ENCODE data around the gene GALNT12.
A peak's percentile ranks its signal among the peaks of the same experiment; 100 is the strongest.

GALNT12 gene

DNA sequence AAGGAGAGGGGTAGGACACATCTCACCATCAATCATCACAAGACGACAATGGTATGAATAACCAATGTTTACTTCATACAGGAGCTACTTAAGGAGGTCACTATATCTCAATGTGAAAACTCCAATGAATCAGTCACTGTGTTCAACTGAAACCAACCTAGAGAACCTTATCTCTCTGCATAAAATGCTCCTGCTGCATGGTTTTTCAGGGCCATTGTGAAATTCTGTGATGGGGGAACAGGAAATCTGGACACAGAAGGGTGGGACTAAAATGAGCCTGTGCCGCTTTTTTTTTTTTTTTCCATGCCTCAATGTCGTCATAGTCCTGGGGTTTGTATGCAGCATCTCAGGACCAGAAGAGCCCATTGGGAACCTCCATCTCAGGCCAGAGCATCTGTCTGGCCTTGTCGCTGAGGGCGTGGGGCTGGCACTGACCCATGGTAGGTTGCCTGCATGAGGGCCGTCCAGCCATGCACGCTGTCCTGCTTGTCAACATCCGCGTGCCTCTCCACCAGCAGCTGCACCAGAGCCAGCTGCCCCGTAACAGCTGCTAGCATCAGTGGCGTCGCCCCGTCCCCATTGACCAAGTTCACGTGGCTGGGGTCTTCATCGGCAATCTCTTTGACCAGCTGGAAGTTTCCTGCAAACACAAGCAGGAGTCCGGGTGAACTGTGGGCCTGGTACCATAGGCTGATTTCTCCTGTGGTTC lies 23.8 kb upstream of the GALNT12 start:
- no peak for DNase-seq (ENCODE audit: low spot score)

DNA sequence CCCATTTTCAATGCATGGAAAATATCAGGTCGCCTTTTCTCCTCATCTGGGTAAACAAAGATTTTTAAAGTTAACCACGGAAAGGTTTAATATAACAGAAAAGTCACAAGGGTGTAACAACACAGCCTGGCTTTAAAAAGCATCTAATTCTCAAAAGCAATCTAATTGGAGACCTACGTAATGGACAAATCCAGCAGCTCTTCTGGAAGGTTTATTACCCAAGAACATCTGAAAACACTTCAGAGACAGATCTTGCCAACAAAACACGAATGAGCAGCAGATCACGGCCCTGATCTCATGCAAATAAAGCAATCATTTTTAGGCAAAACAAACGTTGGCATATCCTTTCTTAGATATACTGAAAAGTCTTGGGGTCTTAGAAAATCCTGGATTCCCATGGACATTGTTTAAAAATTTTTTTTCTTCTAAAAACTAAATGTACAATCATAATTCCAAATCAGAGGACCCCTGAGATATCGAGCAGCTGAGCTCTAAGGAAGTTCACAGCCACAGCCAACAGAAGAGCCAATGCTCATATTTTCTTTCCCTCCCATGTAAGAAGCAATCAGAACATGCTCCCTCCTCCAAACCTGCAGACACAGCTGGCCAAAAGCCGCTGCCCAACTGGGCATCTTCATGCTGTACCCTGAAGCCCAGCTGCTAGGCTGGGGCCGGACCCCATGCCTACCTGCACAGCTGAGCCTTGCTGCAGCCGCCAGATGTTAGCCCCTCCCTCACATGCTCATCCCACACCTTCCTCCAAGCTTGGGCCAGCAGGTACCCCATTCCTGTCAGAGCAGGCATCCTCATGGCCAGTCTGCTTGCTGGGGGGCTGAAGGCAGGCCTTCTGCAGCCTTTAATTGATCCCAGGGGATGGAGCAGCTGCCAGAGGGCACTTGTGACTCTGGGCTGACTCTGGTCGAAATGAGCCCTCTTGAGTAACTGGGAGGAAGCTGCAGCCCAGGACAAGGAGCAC lies 22.4 kb upstream of the GALNT12 start:
- no peak for DNase-seq (ENCODE audit: low spot score)

DNA sequence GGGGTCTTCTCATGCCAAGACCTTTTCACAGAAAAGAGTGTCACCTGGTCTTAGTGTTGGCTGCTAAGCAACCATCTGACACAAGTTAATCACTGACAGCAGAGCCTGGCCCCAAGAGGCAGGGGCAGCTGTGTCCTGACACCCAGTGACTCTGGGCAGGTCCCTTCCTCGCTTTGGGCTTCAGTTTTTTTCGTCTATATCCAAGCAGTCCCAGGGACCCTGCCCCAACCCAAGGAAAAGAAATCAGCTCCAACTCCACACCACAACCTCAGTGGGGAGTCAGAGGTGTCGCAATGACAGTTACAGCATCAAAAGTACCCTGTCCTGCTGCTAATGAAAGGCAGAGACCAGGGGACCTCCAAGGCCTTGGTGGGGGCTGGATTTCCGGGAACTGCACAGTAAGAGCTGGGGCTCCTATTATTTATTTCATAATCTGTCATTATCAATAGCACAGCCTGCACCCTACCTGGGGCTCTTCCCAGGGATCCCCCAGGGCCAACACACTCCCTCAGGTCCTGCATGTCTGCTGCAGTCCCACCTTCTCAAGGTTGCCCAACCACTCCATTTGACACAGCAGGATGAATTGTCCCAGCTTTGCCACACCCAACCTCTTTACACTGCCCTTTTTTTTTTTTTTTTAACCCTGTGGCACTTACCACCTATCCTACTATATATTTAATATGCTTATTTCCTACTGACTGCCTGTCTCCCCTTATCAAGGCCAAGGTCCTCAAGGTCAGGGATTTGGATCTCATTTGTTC lies 20.5 kb upstream of the GALNT12 start:
- DNase-seq (ENCODE audit: low spot score) = no peak

DNA sequence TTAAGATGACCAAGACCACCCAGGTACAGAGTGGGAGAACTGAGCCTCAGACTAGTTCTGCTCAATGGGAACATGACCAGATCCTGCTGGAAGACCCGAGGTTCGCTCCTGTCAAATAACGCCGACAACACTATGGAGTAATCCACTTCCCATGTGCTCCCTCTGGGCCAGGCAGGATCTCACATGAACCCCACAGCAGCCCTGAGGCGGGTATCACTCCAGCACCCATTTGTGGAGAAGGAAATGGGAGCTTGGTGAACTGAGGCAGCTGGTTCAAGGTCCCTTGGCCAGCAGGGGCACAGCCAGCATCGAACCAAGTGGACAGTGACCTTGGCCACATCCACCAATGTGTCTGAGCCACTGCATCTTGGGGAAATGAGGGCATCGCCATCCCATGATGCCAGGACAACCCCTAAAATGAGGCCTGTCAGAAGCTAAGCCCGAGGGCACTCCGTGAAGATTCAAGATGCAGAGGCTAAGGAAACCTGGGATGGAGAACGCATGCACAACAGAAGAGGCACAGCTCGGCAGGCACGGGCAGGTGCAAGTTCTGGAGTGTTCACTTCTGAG lies 19.6 kb upstream of the GALNT12 start:
- no peak for DNase-seq (ENCODE audit: low spot score)

DNA sequence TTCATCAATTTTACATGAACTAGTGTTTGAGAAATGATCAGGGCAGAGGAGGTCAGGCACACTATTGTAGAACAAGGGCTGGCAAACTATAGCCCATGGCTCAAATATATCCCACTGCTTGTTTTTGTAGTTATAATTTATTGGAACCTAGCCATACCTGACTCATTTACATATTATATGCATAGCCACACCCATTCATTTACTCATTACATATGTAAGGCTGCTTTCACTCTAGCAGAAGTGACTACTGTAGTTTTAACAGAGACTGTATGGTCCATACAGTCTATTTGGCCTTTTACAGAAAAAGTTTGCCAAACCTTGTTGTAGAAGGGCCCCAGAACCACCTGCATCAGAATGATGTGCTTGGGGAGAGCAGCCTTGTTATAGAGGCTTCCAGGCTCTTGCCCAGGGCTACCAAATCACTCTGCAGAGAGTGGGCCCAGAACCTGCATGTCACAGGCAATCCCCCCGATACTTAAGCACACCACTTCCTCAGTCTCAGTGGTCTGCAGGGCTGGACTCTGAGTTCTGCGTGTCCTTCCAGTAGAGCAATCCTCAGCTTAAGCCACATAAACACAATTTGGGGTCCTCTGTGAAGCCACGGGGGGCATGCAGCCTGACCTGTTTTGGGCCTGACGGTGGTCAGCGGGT lies 17.9 kb upstream of the GALNT12 start:
- DNase-seq (ENCODE audit: low spot score) = no peak

DNA sequence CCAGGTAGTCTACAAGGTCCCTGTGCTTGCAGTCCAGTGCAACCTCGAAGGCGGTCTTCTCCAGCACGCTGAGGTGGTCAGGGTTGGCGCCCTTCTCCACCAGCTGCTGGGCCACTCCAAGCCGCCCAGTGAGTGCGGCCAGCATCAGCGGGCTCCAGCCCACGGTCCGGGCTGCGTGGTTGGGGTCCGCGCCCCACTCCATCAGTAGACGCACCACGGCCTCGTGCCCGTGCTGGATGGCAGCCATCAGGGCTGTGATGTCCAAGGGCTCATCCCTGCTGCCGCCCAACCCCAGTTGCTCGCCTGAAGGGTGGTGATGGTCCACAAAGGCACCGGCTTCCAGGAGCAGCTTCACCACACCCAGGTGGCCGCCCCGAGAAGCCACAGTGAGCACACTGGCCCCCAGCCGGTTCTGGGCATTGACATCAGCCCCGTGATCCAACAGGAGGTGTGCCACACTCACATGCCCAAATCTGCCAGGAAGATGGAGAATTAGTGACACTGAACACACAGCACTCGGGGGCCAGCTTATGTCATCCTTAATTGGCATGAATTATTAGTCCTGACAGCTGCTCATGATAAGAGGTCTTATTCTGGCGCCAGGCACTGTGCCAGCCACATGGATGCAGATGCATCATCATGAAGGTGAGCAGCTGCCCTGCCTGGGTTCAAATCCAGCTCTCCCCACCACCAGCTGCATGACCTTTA lies 17.2 kb upstream of the GALNT12 start:
- DNase-seq (ENCODE audit: low spot score) = no peak

DNA sequence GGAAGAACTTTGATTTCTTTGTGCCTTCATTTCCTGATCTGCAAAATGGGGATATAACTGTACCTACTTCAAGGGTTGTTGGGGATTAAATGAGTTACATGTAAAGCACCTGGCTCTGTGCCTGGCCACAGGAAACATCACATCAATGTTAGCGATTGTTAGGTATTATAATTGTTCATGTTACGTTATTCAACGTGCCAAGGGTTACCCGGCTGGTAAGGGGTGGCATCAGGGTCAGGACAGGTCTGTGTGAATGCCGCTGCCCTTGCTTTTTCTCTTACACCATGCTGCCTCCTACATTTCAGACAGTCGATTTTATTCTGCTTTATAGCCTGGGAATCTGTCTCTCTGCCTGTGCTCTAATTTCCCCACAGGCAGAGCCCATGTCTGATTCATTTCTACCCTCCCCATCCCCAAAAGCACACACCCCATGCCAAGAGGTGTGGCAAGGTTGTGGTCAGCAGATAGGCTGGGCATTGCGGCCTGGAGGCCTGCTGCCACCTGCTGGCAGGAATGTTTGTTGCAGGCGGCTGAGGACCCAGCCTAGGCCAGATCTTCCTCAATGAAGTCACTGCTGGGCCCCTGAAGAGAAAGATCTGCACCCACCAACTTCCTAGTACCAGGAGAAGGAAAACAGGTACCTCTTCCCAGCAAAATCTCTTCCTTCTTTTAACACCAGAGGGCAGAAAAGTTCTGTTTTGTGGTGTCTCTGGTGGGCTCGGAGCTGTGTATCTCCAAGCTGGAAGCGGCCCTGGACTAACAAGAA lies 16.4 kb upstream of the GALNT12 start:
- peak; percentile 61 for DNase-seq (ENCODE audit: low spot score)

DNA sequence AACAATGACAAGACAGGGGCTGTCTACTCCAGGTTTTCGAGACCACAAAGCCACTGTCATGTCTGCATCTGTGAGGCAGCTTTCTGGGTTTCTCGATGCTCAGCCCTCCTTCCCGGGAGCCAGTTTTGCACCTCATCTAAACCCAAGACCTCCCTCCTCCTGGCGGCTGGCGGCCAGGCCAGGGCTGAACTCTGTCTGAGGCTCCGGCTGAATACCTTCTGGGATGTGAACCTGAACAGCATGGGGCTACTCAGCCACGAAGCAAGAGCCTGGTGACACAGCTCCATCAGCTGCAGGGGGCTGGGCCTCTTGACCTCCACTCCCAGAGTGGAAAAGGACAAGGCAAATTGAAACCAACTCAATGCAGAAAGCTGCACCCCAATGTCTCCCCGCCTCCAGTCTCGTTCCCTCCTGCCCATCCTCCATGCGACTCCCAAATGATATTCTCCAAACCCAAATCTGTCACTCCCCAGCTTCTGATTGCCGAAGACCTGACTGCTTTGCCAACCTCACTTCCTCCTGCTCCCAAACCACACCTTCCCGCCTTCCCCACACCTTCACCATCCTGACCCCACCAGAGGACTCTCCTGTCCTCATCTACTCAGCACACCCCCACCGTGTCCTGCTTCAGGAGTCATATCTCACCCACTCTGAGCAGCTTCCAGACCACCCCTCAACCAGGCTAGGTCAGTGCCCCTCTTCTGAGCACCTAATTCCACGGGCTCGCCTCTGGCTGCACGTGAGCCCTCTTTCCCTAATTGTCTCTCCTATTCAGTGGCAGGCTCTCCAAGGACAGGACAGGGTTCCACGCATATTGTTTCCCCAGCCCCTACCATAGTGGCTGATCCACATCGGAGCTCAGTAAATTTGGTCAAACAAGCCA lies 15.6 kb upstream of the GALNT12 start:
- DNase-seq (ENCODE audit: low spot score) = no peak

DNA sequence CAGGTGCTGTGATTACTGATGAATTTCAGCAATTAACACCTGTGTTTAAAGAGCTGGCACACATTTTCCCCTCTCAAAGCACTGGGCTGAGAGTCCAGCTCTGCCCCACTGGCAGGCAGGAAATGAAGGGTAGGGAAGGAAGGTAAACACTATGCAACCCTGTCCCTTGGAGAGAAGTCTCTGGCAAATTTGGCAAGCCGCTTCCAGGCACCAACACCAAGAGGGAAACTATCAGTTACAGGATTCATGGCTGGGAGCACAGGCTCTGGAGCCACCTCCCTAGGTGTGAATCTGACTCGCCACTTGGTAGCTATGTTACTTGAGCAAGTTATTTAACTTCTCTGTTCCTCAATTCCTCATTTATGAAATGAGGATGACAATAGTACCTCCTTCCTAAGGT lies 14.4 kb upstream of the GALNT12 start:
- no peak for DNase-seq (ENCODE audit: low spot score)

DNA sequence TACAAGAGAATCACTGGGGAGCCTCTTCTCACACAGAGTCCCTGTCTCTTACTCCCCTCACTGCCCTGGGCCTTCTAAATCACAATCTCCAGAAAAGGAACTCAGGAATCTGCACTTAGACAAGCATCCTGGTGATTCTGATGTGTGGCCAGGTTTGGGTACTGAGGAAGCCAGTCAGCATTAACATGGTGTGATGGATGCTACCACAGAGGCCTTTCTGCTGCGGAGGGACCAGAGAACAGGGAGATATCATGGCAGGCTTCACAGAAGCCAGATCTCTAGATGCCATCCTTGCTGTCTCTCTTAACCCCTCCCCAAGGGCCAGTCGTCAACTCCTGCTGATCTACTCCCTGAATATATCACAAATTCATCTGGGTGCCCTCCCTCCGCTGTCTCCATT lies 12.7 kb upstream of the GALNT12 start:
- DNase-seq (ENCODE audit: low spot score) = no peak

DNA sequence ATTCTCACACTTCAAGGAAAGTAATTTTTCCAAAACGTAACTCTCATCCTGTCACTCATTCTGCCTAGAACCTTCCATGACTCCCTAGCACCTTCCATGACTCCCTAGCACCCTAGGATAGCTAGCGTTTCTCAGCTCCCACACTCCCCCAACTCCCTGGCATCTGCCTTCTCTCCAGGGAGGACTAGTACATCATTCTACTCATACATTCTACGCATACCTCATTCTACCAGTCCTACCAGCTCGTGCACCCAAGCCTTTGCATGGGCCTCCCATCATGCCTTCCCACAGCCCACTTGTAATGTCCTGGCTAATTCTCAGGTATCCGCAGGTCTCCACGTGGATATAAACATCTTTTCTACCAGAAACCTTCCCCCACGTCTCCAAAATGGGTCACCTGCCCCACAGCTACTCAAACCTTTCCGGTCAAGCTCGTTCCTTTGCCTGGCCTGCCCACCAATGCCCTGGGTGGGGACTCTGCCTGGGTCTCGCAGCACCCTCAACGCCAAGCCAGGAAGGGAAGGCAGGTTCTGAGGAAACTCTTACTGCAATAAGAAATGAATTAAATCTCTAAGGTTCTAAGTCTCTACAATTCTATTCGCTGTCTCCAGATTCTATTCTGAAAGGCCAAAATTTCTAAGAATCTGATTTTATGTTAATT lies 12.0 kb upstream of the GALNT12 start:
- no peak for DNase-seq (ENCODE audit: low spot score)

DNA sequence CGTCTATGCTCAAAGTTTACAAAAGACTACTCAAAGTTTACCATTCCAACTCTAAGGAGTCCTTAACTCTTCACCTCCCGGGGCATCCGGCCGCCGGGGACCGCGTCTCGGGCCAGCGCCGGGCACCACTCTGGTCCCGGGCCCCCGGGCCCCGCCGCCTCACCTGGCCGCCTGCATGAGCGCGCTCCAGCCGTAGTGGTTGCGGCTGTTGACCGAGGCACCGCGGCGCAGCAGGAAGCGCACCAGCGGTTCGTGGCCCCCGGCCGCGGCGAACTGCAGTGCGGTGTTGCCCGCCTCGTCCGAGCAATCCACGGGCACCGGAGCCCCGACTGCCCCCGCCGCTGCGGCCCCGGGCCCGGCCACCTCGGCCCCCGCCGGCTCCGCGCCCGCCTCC lies 11.5 kb upstream of the GALNT12 start:
- DNase-seq (ENCODE audit: low spot score) = no peak

DNA sequence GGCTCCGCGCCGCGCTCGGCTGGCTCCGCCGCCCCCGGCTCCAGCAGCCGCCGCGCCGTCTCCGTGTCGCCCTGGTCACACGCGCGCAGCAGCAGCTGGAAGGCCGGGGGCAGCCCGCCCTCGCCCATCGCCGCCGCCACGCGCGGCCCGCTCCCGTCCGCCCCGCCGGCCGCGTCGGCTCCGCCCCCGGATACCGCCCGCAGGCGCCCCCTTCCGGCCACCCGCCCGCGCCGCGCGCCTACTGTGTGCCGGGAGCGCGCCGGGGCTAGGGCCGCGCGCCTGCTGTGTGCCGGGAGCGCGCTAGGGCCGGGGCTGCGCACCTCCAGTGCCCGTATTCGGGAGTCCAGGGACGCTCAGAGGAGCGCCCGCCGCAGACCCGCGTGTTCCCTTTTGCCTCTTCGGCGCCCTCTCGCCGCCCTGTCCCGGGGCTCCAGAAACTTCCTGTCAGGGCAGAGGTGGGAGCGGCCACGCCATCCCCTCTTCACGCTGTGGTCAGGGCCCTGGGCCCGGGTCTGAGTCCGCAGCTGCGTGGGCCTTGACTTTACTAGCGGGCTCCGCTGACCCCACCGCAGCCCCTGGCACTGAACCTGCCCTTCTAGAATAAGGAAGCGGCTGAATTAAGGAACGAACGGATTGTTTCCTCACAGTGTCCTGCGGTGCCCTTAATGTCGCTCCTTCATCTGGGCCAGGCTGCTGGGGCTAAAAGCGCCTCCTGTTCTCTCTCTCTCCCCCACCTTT lies 10.9 kb upstream of the GALNT12 start, which contains the start of gene ANKS6:
Gene ANKS6, minus strand, starts transcription at position 192 of the 738 bp plus-strand sequence. Its CDS starts 64 bp downstream, at position 128.
- peak; percentile 83 for DNase-seq (ENCODE audit: low spot score)

DNA sequence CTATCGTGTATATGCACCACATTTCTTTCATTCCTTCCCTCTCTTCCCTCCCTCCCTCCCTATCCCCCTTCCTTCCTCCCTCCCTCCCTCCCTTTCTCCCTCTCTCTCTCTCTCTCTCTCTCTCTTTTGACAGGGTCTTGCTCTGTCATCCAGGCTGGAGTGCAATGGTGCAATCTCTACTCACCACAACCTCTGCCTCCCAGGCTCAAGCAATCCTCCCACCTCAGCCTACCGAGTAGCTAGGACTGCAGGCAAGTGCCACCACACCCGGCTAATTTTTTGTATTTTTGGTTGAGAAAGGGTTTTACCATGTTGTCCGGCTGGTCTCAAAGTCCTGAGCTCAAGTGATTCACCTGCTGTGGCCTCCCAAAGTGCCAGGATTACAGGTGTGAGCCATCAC lies 10.0 kb upstream of the GALNT12 start:
- no peak for DNase-seq (ENCODE audit: low spot score)

DNA sequence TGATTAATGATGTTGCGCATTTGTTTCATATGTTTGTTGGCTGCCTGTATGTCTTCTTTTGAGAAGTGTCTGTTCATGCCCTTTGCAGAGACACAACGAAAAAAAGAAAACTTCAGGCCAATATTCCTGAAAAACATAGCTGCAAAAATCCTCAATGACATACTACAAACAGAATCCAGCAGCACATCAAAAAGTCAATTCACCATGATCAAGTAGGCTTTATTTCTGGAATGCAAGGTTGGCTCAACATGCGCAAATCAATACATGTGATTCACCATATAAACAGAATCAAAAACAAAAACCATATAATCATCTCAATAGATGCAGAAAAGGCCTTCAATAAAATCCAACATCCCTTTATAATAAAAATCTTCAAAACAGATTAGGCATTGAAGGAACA lies 9.2 kb upstream of the GALNT12 start:
- DNase-seq (ENCODE audit: low spot score) = no peak

DNA sequence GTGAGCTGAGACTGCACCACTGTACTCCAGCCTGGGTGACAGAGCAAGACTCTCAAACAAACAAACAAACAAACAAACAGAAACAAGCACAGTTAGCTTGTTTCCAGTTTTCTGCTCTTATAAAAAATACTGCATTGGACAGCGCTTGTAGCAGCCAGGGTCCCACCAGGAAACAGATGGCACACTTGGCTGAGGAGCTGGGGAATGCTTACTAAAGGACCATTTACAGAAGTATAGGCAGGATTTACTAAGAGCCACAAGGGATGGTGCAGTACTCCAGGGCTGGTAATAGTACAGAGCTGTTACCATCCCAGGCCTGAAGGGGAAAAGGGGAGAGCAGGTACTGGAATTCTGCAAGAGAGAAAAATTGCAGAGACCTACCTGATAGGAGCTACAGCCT lies 5.9 kb upstream of the GALNT12 start:
- no peak for DNase-seq (ENCODE audit: low spot score)

DNA sequence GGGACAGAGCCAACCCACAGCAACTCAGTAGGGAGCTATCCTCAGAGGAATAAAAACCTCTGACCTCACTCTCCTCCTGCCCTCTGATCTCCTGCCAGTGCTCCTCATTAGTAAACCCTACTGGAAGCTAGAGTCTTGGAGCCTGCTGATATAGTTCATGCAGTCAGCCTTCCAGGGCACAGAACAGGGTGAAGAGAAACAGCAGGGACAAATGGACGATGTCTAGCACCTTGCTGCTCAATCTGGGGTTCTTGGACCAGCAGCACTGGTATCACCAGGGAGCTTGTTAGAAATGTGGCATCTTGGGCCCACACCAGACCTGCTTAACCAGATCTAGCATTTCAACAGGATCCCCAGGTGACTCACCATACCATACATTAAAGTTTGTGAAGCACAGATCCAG lies 5.5 kb upstream of the GALNT12 start:
- no peak for DNase-seq (ENCODE audit: low spot score)

DNA sequence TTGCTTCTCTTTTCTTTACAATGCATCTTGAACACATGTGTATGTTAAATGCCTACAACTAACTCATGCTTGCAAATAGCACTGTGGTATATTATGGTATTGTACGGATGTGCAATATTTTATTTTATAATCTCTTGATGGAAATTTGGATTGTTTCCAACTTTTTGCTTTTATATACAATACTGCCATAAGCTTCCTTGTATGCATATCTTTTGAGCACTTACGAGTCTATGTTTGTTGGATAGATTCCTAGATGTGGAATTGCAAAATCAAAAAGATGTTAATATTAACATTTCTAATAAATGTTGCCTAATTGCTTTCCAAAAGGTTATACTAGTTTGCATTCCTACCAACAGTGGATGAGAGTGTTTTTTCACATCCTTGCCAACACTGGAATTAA lies 3.4 kb upstream of the GALNT12 start:
- DNase-seq (ENCODE audit: low spot score) = no peak

All from CD4-positive, alpha-beta T cell treated with Interleukin-15 for 4 hours (primary cell).